Stimulated activated CD4-positive, alpha-beta T cell treated with anti-CD3 and anti-CD28 coated beads, Interleukin-2, amount 100 ng/mL, for 4 hours (primary cell): Measurements from ENCODE around the gene SNAPC1.
A peak's percentile ranks its signal among the peaks of the same experiment; 100 is the strongest.
"Not testable (repeated sequence)": the region's sequence is repeated elsewhere in the genome, so short reads cannot be mapped to it uniquely, and the experiment has no call there.

ENCODE experiments used
- DNase-seq: peaks from one replicate; pipeline ENCODE4 v3.0.0-alpha.2; 2020; ENCODE audit warnings: low read depth

SNAPC1 gene

DNA sequence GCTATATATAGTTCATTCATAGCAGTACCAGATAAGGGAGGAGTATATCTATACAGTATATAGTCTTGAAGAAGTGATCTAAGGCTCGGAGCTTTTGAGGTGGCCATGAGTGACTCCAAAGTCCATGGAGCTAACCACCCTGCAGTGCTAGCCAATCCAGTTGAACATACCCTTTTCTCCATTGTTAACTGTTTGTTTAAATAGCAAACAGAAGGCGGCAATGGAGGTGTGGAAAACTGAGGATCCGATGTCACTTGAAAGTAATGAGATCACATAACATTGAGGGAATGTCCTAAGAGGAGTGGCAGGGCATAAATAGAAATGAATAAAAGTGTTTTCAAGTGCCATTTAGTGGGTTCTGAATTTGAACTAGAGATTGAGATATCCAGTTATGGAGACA, 12.4 kb upstream of the SNAPC1 start:
- DNase-seq = no peak

DNA sequence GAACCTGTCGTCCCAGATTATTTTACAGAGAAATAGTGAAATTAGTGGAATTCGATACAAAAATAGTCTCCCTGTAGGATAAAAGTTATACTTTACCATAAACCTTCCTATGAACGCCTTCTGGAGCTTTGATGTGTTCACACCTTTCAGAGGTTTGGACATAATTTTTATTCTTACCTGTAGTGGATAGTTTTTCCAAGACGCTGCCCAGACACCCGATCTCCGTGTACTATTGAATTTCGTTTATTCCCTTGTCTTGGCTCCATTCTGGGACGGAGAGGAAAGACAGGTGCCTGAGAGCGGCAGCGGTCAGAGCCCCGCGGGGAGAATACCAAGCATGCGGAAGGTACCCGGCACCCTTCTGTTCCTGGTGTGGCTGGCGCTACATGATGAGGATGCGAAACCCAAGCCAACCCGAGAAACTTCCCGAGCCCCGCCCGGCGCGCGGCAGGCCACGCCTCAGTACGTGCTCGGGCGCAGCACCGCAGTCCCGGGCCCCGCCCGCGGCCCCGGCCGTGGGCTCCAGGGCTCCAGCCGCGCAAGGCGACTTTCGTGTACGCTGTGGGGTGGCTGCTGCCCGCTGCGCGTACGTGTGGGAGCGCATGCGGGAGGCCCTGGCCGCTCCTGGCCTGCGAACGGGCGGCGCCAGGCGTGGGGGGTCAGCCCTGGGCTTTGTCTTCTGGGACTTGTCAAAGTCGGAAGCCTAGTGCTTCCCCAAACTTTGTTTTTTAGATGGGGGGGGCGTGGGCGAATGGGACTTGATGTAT, 11.3 kb upstream of the SNAPC1 start:
- peak; percentile 67 for DNase-seq

DNA sequence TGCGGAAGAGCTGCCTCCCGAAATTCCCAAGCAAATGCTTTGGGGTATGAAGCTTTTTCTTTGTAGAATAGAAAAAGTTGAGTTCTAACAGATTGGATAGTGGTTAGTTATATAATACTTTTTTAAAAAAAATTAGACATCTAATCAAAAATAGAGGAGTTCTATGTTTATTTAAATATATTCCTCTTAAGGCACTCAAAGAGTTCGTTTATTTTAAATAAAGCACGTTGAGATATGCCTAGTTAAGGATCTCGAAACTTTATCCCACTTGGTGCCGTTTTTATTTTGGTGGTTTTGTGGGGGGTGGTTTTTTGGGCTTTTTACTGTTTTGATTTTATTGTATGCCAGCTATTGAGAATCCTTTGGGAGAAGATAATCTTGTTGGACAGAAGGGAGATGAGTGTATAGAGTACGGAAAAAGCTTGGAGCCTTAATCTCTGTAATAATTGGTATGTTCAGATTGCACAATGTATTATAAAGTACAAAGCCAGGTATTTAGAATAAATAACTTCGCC, 10.7 kb upstream of the SNAPC1 start:
- DNase-seq = no peak

DNA sequence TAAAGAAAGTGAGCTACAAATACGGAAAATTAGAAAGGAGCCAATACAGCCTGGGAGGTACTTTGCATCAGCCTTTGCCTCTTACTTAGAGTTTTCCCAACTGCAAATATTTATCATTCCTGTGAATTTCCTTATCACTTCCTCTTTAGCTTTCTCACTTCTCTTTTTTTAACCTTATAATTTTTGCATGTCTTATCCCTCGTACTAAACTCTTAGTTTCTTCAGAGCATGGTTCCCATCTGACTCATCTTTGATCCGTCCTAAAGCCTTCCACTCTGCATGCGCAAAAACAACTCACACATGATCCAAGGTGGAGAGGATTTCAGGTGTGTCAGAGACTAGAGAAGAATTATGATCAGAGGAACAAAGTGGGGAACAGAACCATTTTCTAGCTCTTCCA, 9.6 kb upstream of the SNAPC1 start:
- no peak for DNase-seq

DNA sequence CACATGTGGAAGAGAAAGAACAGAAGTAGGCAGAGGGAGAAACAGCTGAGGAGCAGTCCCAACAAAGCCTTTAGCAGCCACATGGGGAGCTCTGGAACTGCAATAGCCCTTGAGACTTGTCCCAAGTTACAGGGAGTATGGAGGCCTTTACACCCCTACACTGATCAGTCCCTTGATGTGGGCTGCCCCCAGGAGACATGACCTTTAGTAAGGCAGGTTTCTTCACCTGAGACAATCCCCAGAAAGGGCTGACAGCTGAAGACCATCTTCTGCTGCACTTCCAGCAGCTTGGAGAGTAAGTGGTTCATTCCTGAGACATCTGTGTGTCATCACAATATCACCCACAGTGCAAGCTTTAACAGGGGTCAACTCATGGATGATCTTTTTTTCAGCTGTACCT, 8.6 kb upstream of the SNAPC1 start:
- DNase-seq = no peak

DNA sequence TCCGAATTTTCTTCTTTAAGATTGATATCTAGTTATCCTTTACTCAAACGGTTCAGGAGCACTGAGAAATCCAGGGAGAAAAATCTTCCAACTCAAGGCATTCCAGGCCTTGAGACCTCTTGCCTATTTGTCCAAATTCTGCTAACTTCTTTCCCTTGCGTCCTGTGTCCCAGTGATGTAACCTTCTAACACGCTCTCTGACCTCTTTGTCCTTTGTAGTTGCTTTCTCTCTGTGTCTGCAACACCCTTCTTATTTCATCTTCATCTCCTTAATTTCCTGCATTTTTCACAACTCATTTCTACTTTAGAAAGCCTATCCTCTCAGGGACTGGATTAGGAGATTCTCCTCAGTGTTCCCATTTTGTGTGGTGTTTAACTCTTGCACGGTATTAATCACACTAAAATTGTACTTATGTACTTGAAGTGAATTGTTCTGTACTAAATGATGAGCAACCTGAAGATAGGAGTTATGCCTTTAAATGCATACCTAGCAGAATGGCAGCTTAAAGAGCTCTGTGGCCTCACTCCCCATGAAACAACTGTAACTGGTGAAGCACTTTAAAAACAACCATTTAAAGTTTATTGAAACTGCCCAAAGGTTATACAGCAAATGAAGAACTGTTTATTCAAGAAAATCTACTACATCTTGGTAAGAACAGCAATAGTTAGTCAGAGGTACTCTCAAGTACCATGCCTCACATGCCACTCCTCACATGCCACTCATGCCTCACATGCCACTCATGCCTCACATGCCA, 7.4 kb upstream of the SNAPC1 start:
- DNase-seq = no peak

DNA sequence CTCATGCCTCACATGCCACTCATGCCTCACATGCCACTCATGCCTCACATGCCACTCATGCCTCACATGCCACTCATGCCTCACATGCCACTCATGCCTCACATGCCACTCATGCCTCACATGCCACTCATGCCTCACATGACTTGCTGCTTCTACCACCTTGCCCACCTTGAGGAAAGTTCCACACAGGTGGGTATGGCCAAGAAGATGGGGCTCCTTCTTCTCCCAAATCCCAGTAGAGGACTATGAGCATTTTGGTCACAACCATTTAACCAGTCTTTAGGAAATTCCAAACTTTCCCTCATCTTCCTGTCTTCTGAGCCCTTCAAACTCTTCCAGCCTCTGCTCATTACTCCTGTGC, 6.9 kb upstream of the SNAPC1 start:
- not testable (repeated sequence) for DNase-seq

DNA sequence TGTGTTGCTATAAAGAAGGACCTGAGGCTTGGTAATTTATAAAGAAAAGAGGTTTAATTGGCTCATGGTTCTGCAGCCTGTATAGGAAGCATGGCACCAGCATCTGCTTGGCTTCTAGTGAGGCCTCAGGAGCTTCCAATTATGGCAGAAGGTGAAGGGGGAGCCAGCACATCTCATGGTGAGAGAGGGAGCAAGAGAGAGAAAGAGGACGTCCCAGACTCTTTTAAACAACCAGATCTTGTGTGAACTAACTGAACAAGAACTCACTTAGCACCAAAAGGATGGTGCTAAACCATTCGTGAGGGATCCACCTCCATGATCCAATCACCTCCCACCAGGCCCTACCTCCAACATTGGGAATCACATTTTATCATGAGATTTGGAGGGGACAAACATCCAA, 6.1 kb upstream of the SNAPC1 start:
- no peak for DNase-seq

DNA sequence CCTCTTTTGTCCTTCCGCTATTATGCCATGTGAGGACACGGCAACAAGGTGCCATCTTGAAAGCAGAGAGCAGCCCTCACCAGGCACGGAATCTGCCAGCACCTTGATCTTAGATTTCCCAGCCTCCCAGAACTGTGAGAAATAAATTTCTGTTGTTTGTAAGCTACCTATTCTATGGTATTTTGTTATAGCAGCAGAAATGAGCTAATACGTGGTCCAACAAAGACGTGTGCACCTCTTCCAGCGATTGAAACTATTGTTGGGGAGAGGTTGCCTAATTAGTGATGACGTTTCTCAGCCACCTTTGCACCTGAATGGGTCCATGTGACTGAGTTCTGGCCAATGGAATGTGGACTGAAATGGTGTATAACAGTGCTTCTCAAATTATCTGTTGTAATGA, 2.3 kb upstream of the SNAPC1 start:
- no peak for DNase-seq

DNA sequence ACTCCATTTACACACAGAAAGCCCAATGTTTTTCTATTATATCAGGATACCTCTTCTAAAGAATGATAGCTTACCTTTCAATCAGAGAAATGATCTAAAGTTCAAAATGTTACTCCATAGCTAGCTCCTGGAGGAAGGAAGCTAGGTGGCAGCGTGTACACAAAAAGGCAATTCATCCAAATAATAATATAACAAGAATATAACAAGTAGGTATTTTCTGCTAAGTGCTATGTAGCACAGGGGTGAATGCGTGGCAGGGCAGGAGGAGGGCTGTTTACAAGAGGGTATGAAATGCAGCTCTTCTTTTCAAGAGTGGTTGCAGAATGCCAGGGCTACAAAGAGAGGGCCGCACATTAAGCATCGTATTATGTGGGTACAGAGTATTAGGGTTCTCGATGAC, 663 bp upstream of the SNAPC1 start:
- DNase-seq = no peak

DNA sequence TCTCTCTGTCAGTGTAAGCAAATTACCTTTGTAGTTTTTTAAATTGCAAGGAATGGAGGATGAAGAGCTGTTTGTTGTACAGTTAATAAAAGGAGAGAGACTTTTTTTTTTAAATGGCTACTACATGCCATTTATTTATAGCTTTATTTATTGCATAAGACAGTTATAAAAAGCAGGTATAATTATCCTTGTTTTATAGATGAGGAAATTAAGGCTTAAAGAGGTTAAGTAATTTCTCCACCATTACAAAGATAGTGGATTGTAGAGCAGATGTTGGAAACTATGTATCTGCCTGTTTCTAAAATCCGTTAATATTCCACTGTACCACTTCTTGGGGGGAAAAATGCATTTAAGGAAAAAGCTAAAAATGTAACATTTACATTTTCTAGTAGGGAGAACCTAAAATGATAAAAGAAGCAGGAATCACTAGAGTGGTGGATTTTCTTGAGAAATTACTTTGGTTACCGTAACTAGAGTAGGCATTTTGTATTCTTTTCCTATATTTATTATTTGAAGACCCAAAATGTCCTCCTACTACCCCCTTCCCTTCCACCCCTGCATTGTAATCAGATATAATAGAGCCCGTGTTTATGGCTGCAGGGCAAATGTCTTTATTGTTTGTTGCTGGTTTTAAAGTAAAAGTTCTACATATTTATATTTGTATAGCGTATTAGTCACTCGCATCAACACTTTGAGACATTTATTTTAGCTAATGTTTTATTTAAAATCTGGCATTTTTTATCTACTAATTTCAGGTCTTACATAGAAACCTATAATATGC, 2.3 kb downstream of the SNAPC1 start:
- DNase-seq = no peak

DNA sequence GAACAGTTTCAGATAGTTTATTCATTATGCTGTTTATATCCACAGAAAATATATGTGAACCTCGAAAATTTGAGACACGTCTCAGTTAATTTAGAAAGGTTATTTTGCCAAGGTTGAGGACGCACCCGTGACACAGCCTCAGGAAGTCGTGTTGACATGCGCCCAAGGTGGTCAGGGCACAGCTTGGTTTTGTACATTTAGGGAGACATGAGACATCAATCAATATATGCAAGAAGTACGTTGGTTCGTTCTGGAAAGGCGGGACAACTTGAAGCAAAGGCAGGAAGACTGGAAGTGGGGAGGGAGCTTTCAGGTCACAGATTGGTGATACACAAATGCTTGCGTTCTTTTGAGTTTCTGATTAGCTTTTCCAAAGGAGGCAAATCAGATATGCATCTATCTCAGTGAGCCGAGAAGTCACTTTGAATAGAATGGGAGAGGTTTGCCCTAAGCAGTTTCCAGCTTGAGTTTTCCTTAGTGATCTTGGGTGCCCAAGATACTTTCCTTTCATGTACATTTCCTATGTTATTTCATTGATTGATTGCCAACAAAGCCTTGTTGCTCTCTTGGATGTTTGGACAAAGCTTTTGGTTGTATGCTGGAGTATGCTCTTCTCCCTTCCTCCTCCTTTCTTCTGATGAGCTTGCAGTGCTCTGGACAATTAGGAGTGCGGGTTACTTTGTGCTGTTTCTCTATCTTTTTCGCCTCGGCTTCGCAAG, 3.2 kb downstream of the SNAPC1 start:
- no peak for DNase-seq

DNA sequence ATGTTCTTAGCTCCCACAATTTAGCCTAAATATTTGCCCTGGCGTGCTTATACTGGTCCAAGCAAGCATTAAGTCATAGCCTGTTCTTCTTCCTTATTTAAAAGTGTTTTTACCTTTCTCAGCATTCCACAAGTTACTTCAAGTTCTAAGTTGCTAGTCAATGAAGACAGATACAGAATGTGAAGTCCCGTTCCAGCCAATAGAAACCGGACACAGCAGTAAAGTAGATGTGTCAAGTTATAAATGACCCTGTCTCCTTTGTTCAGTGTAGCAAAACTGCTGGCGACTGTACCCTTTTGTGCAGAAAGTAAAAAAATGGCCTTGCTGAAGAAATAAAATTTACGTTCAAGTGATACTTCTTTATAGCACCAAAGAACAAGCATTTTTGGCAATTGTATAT, 3.9 kb downstream of the SNAPC1 start:
- DNase-seq = no peak

DNA sequence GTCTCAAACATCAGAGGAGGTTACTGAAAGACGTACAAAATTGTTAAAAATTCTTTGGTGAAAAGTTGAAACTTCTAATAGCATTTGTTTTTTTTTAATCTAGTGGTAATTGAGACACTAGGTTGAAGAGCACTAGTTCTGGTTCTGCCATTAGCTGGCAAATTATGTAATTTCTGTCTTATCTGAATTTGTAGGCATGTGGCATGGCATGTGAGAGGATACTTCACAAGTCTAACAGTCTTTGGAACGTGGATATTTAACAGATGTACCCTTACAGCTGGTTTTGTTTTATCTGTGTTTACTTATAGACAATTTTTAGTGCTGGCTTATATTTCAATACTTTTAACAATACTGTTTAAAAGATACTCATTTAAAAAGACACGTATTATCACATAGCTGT, 6.0 kb downstream of the SNAPC1 start:
- no peak for DNase-seq

DNA sequence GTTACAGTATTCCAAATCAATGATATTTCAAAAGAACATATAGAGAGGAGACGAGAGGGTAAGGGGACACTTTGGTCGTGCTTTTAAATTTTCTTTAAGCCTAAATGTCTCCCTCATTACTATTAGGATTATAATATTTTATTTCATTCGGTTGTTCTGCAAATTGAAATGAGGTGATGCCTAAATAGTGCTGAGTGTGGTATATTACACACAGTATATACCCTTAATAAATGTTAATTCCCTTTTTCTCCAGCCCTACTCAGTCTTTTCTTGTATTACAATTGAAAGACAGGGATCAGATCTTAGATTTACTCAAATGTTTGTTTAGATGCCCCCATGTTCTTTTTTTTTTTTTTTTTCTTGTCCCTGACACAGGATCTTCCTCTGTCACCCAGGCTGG, 7.7 kb downstream of the SNAPC1 start:
- DNase-seq = no peak

DNA sequence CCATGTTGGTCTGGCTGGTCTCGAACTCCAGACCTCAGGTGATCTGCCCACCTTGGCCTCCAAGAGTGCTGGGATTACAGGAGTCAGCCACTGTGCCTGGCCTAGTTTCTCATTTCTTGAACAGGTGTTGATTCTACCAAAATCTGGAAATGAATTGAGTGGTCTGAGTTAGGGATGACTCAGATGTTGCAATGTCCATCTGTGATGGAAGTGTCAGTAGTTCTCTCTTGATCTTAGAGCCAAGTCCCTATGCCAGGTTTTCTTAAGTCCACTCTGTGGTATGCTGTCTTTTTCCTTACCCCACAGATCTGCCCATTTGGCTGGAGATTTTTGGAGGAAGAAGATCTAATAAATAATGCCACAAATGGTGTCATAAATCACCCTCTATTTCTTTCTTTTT, 12.6 kb downstream of the SNAPC1 start:
- DNase-seq = no peak

DNA sequence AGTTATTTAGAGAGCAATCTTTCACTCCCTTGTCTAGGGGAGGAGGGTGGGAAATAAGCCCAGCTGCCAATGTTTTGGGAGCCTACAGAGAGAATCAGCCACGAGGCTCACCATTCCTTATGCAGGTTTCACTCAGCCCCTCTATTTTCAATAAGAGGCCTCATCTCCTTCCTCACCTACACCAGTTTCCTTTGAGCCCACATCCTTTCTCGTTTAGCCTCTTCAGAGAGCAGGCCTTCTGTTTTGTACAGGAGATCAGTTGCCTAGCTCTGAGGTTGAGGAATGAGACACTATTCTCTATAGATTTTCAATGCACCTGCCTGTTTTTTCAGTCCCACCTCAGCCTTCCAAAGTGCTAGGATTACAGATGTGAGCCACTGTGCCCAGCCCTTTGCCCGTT, 17.9 kb downstream of the SNAPC1 start:
- DNase-seq = no peak

DNA sequence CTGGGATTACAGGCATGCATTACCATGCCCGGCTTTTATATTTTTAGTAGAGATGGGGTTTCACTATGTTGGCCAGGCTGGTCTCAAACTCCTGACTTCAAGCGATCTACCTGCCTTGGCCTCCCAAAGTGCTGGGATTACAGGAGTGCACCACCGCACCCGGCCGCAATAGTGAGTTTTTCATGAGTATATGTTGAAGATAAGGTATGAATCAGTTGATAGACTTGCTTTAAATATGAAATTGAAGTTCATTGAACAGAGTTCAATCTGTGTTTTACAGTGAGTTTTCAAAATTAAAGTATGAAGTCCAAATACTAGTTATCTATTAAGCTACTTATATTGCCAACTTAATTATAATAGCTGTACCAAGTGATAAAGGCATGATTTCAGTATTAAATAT, 35.1 kb downstream of the SNAPC1 start:
- DNase-seq = no peak

DNA sequence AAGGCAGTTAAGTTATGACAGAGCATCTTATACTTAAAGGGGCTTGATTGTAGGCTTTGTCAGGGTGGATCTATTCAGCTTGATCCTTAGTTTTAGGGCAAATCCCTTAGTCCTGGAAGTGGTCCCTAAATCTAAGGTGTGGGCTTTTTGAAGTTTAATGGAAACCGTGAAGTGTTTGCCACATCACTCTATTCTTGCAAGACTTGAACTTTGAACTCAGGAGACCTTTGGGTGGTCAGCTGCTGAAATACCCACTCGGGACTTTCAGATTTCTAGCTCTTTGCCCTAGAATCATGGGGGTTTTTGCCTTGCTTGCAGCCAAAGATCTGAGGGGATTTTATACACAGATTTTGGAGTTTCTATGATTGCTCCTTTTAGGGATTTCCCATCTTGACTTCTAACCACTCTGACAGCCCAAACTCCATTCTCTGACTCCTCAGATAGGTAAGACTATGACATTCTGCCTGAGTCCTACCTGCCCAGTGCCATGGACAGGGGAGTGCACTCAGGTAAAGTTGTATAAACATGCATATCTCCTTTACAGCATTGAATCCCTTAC, 39.9 kb downstream of the SNAPC1 start:
- DNase-seq = no peak

DNA sequence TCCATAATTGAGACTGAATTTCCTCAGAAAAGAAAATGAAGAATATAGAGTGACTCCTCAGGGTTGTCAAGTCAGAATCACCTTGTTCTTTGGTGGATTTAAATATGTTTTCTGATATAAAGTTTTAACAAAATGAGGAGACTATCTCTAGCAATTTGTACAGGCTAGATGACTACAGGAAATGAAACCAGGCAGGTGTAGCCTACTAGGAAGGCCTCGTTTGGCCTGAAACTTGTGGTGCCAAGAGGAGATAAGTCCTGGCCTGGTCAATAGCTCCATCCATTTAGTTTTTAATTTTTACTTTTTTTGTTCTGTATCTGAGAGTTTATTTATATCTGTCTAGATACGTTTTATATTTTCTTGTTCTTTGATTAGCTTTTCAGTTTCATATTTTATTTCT, 41.5 kb downstream of the SNAPC1 start:
- DNase-seq = no peak

DNA sequence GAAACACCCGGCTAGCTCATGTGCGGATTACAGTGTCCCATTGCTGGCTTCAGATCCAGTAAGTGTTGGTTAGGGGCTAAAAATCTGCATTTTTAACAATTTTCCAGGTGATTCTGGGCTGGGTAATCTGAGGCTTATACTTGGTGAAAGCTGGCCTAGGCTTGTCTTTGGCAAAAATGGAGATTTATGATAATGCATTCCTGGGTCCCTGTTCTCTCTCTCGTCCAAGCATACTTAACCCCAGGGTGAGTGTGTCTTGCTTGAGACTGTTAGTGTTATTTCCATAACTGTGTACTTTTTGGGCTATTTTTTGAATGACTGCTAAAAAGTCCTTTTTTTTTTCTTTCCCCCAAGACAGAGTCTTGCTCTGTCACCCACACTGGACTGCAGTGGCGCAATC, 43.2 kb downstream of the SNAPC1 start:
- DNase-seq = no peak

DNA sequence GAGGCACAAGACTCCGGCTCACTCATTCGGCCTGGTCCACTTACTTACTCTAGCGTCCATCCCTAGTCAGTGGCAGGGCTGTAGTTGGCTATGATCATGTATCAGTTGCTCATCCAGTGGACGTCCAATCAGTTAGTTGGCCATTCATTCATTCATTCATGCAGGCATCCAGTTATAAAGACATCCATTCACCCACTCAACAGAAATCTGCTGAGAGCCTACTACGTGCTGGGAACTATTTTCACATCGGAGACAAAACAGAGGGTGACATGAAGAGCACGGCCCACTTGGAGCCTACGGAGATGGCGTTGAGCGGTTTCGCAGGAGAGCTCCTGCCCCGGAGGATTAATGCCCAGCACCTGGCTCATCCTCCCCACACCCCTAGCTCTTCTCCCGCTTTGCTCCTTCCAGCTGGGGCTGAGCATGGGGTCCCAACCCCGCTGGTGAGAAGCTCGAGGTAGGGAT, 49.7 kb downstream of the SNAPC1 start:
- no peak for DNase-seq
